IMR-90 (cell line): Measurements from ENCODE around the gene H1-8. TPM values are rescaled to one million over a fixed set of nuclear protein-coding genes. Genes with fewer than 3 reads are reported as not detected.

Experiments used
- ATAC-seq: fragments of 200-7000 bp; cut with Tn5 transposase; 2 replicates; pipeline ENCODE4 v1.9.1; 2020; ENCODE audit warnings: low read depth, mild to moderate bottlenecking, moderate library complexity
- BruUV-seq: library from RNA; stranded (reverse); fragments of 400-500 nt; replicated peaks from 2 replicates; lab custom pipeline; 2021; lab: Mats Ljungman, UMichigan
- CTCF ChIA-PET: fragments of 300-600 bp; formaldehyde crosslinking; extraction: SDS; loops from one replicate; lab custom pipeline; 2021; ENCODE audit warnings: antibody characterized with exemption; lab: Yijun Ruan, JAX
- POLR2A ChIA-PET: fragments of 300-600 bp; sonication (Branson Sonifier 250); formaldehyde crosslinking; loops from one replicate; lab custom pipeline; 2022; ENCODE audit warnings: antibody characterized with exemption; ENCODE audit not compliant: unreplicated experiment; lab: Charles Lee
- DNase-seq: peaks from one replicate; pipeline ENCODE4 v3.0.0; 2013
- H2AFZ ChIP-seq: replicated peaks from 2 replicates; pipeline ENCODE3; 2013; ENCODE audit warnings: low read length, mild to moderate bottlenecking; ENCODE audit not compliant: poor library complexity
- H2AK5ac ChIP-seq: 2 replicates; pipeline ENCODE4 v1.6.1; 2013; ENCODE audit warnings: low read depth, low read length, inconsistent platforms
- H2AK9ac ChIP-seq: replicated peaks from 2 replicates; pipeline ENCODE3; 2013; ENCODE audit warnings: mild to moderate bottlenecking, low read depth, low read length, moderate library complexity; ENCODE audit not compliant: poor library complexity
- H2BK120ac ChIP-seq: 2 replicates; pipeline ENCODE4 v1.6.1; 2013; ENCODE audit warnings: low read depth, low read length, inconsistent platforms
- H2BK15ac ChIP-seq: 3 replicates; pipeline ENCODE4 v1.6.1; 2013; ENCODE audit warnings: low read depth, low read length, inconsistent platforms
- H2BK20ac ChIP-seq: 2 replicates; pipeline ENCODE4 v1.6.1; 2013; ENCODE audit warnings: low read depth, mild to moderate bottlenecking, inconsistent platforms, low read length, moderate library complexity
- H2BK5ac ChIP-seq: 2 replicates; pipeline ENCODE4 v1.6.1; 2013; ENCODE audit warnings: mild to moderate bottlenecking, low read depth, low read length, inconsistent platforms; ENCODE audit not compliant: poor library complexity, severe bottlenecking
- H3K14ac ChIP-seq: replicated peaks from 2 replicates; pipeline ENCODE4 v1.6.1; 2013; ENCODE audit warnings: low read depth, low read length, inconsistent platforms
- H3K18ac ChIP-seq: 2 replicates; pipeline ENCODE4 v1.6.1; 2013; ENCODE audit warnings: low read depth, low read length, control low read depth
- H3K23ac ChIP-seq: 2 replicates; pipeline ENCODE4 v1.6.1; 2013; ENCODE audit warnings: low read depth, low read length, inconsistent platforms
- H3K27ac ChIP-seq: 2 replicates; pipeline ENCODE4 v1.5.1; 2013; ENCODE audit warnings: mild to moderate bottlenecking, control low read depth, low read length; ENCODE audit not compliant: insufficient read depth
- H3K27me3 ChIP-seq: 2 replicates; pipeline ENCODE4 v1.6.1; 2013; ENCODE audit warnings: low read length; ENCODE audit not compliant: control insufficient read depth, insufficient read depth
- H3K36me3 ChIP-seq: 2 replicates; pipeline ENCODE4 v1.6.1; 2013; ENCODE audit warnings: low read length, mixed read lengths; ENCODE audit not compliant: control insufficient read depth, insufficient read depth
- H3K4ac ChIP-seq: 2 replicates; pipeline ENCODE4 v1.6.1; 2013; ENCODE audit warnings: low read depth, low read length, inconsistent platforms
- H3K4me1 ChIP-seq: 2 replicates; pipeline ENCODE4 v1.6.1; 2013; ENCODE audit warnings: low read length, mixed read lengths; ENCODE audit not compliant: control insufficient read depth, insufficient read depth
- H3K4me2 ChIP-seq: 2 replicates; pipeline ENCODE4 v1.6.1; 2013; ENCODE audit warnings: low read depth, mild to moderate bottlenecking, control low read depth, low read length, moderate library complexity
- H3K4me3 ChIP-seq: 2 replicates; pipeline ENCODE4 v1.5.1; 2013; ENCODE audit warnings: low read depth, mild to moderate bottlenecking, control low read depth, low read length, moderate library complexity; ENCODE audit not compliant: insufficient read depth
- H3K56ac ChIP-seq: 2 replicates; pipeline ENCODE4 v1.6.1; 2013; ENCODE audit warnings: low read length, inconsistent platforms; ENCODE audit not compliant: insufficient read depth; ENCODE audit errors: extremely low read depth
- H3K79me1 ChIP-seq, 2 experiments: 2 replicates each; pipeline ENCODE4 v1.6.1; 2013; ENCODE audit warnings: low read length in 2 of 2, inconsistent platforms in 1 of 2, low read depth in 1 of 2
- H3K9ac ChIP-seq: 2 replicates; pipeline ENCODE4 v1.6.1; 2013; ENCODE audit warnings: low read depth, low read length, control low read depth
- H3K9me1 ChIP-seq: 2 replicates; pipeline ENCODE4 v1.6.1; 2013; ENCODE audit warnings: low read length, inconsistent platforms; ENCODE audit not compliant: insufficient read depth
- H3K9me3 ChIP-seq: 2 replicates; pipeline ENCODE4 v1.6.1; 2013; ENCODE audit warnings: low read length; ENCODE audit not compliant: control insufficient read depth, insufficient read depth
- H4K20me1 ChIP-seq: 2 replicates; pipeline ENCODE4 v1.6.1; 2013; ENCODE audit warnings: low read length, inconsistent platforms; ENCODE audit not compliant: insufficient read depth
- H4K5ac ChIP-seq: 2 replicates; pipeline ENCODE4 v1.6.1; 2013; ENCODE audit warnings: mild to moderate bottlenecking, low read depth, low read length, control low read depth
- H4K8ac ChIP-seq, 2 experiments: 2 replicates each; pipeline ENCODE4 v1.6.1; 2013; ENCODE audit warnings: low read depth in 2 of 2, low read length in 2 of 2, control low read depth in 1 of 2, inconsistent platforms in 1 of 2
- H4K91ac ChIP-seq: 2 replicates; pipeline ENCODE4 v1.6.1; 2013; ENCODE audit warnings: low read depth, low read length, inconsistent platforms; ENCODE audit not compliant: insufficient read depth
- BHLHE40 ChIP-seq: fragments of 150-350 bp; IDR thresholded peaks from 2 replicates; pipeline ENCODE4 v1.6.1; 2016; ENCODE audit warnings: mild to moderate bottlenecking, low read depth, low read length
- CHD1 ChIP-seq: IDR thresholded peaks from 2 replicates; pipeline ENCODE4 v1.6.1; 2012; ENCODE audit warnings: low read depth, low read length, improper control_type of control experiment
- MAFK ChIP-seq: IDR thresholded peaks from 2 replicates; pipeline ENCODE4 v1.6.1; 2012; ENCODE audit warnings: low read depth, low read length, improper control_type of control experiment
- RAD21 ChIP-seq: IDR thresholded peaks from 2 replicates; pipeline ENCODE4 v1.6.1; 2012; ENCODE audit warnings: low read length, improper control_type of control experiment
- RCOR1 ChIP-seq: IDR thresholded peaks from 2 replicates; pipeline ENCODE4 v1.6.1; 2012; ENCODE audit warnings: mild to moderate bottlenecking, low read length, improper control_type of control experiment; ENCODE audit not compliant: insufficient replicate concordance
- USF2 ChIP-seq: fragments of 150-350 bp; IDR thresholded peaks from 2 replicates; pipeline ENCODE4 v1.6.1; 2017; ENCODE audit warnings: mild to moderate bottlenecking, antibody characterized with exemption, low read length, low read depth
- WGBS, 2 experiments: methylation state at CpG; one replicate each; pipeline versions ENCODE4 v1.1.5 to v1.1.7; 2013; ENCODE audit warnings: missing lambda C conversion rate in 2 of 2; ENCODE audit not compliant: insufficient read length in 1 of 2; ENCODE audit errors: extremely low coverage in 2 of 2; 5-methylcytosine and 5-hydroxymethylcytosine counted together
- dilution Hi-C: fragments of 300-500 bp; cut with HindIII; formaldehyde crosslinking; loops from one replicate; pipeline ENCODE4 v1.14.3; 2018; ENCODE audit warnings: low sequenced_read_pairs; ENCODE audit not compliant: unreplicated experiment
- in situ Hi-C: fragments of 300-500 bp; cut with MboI; formaldehyde crosslinking; loops from 3 replicates; pipeline ENCODE4 v1.14.3; 2019; ENCODE audit warnings: low sequenced_read_pairs, inconsistent platforms, mixed read lengths
- intact Hi-C: fragments of 100-400 bp; cut with micrococcal nuclease; formaldehyde crosslinking; loops from 2 replicates; pipeline ENCODE4 v1.10.0; 2022
- polyA plus RNA-seq, 3 experiments: library from polyadenylated mRNA; depleted of rRNA; stranded (reverse); fragments of >200 nt; gene quantifications; 2 replicates each; pipeline ENCODE4 v1.2.3, GENCODE V29; 2012; ENCODE audit warnings: low replicate concordance in 1 of 3
- total RNA-seq: library from RNA; depleted of rRNA; stranded (reverse); fragments of >200 nt; gene quantifications from 2 replicates; pipeline ENCODE4 v1.2.3, GENCODE V29; 2012

H1-8 gene
- total and polyA plus RNA-seq, 2 of the 4 experiments (the other 2 are of a cell fraction), result not detected

DNA sequence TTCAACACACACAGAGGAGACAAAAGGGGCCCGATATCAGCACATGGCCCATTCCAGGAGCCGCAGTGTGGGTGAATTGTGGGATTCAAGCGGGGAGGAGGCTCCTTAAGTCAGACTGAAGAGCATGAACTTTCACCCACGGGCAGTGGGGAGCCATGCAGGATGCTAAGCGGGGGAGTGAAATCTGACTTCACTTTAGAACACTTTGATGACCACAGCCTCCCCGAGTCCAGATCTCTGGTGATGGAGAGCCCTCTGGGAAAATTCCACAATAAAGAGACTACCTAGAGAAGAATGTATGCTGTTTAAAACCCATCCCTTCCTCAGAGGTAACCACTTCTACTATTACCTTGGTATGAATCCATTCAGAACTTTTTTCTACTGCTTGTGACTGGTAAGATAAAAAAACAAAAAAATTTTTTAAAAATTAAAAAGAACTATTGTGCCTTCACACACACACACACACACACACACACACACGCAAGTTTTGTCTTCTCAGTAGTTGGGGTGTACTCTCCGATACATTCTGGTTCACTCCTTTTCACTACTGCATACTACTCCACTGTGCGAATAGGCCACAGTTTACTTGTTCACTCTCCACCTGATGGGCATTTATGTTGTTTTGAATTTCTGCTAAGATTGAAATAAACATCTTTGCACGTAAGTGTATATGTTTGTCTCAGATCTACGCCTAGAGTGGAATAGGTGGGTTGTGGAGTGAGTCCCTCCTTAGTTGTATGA is 2.0 kb upstream of the H1-8 start:
- H3K4me3 ChIP-seq, result no peak overlapping the region
- H3K9ac ChIP-seq, result no peak overlapping the region
- H3K79me1 ChIP-seq, result no peaks in the 10 kb centered on the region
- ATAC-seq (no peak), DNase-seq (no peak)
- no peak overlapping the region for H2AK9ac ChIP-seq
- dilution Hi-C loops, result no loop called here
- H2AK5ac ChIP-seq, result no peak overlapping the region
- H2BK5ac ChIP-seq, result no peak overlapping the region
- no CpG with 5 or more reads among the region's 11 CpGs for WGBS, 2 experiments
- no peak overlapping the region for H4K8ac ChIP-seq
- in situ Hi-C loops, result no loop called here
- no peak overlapping the region for H2BK120ac ChIP-seq
- no peak overlapping the region for H3K27ac ChIP-seq
- ChIA-PET POLR2A (no interaction called here), CTCF (no interaction called here)
- H2AFZ ChIP-seq, result no peak overlapping the region
- no peaks in the 10 kb centered on the region for H3K4me1 ChIP-seq
- H3K27me3 ChIP-seq, result peaks cover 5% of the 10 kb centered on the region; the same call in 1 of the 2 replicates
- intact Hi-C loops, result no loop called here
- no peak overlapping the region for H4K5ac ChIP-seq
- BruUV-seq, result no TSS peak
- no peak overlapping the region for H3K14ac ChIP-seq
- no peaks in the 10 kb centered on the region for H4K20me1 ChIP-seq
- no peak overlapping the region for H3K56ac ChIP-seq
- TF ChIP-seq RAD21 (no peak), RCOR1 (no peak), MAFK (no peak), CHD1 (no peak), BHLHE40 (no peak), USF2 (no peak)
- no peak overlapping the region for H2BK20ac ChIP-seq
- no peaks in the 10 kb centered on the region for H3K36me3 ChIP-seq
- no peak overlapping the region for H4K91ac ChIP-seq
- no peak overlapping the region for H3K18ac ChIP-seq
- H3K4me2 ChIP-seq, result no peak overlapping the region
- no peak overlapping the region for H3K23ac ChIP-seq
- no peak overlapping the region for H3K4ac ChIP-seq
- no peaks in the 10 kb centered on the region for H3K9me1 ChIP-seq
- no peak overlapping the region for H2BK15ac ChIP-seq
- H3K9me3 ChIP-seq, result no peaks in the 10 kb centered on the region
